SU-DHL-6 (cell line): ENCODE data around the gene MPZL3.

Experiments
- CTCF ChIP-seq: fragments of 200-600 bp; sonication (generic); IDR thresholded peaks from one replicate; pipeline ENCODE4 v1.5.1; 2017; ENCODE audit warnings: antibody characterized with exemption, mild to moderate bottlenecking, low read length, moderate library complexity; ENCODE audit not compliant: insufficient read depth, poor library complexity, severe bottlenecking
- EZH2phosphoT487 ChIP-seq: fragments of 200-600 bp; sonication (generic), shearing (Covaris generic); conservative IDR thresholded peaks from 2 replicates; pipeline ENCODE4 v1.6.1; 2018; ENCODE audit warnings: mild to moderate bottlenecking, antibody characterized with exemption, low read length, moderate library complexity, mixed read lengths

GRCh38 chr11:118251858-118252652, at the start of gene MPZL3:
- TF ChIP-seq EZH2phosphoT487, result no peak
- no peak for TF ChIP-seq CTCF
